ENCODE measurements around the gene ACTL10. TPM values are rescaled to one million over a fixed set of nuclear protein-coding genes. Genes with fewer than 3 reads are reported as not detected.

The ACTL10 gene
- total and polyA plus RNA-seq, 2 of the 13 experiments (the other 11 are each of a cell fraction or from before 2014, with no cell fraction given) = not detected

GRCh38 chr20:33653900-33654596, 12.7 kb upstream of the ACTL10 start (continued):
- TF ChIP-seq BCL6 (CRISPR knock-in tag; IDR thresholded peaks at IDR 0.05) = no peak
- no peak for TF ChIP-seq TEAD3 (CRISPR knock-in tag; optimal IDR thresholded peaks at IDR 0.05; ENCODE audit: borderline replicate concordance)
- no peak for TF ChIP-seq KDM3A (CRISPR knock-in tag; IDR thresholded peaks at IDR 0.05; ENCODE audit: low read depth)
- TF ChIP-seq ZNF605 (CRISPR knock-in tag; IDR thresholded peaks at IDR 0.05) = no peak
- no peak for TF ChIP-seq MEIS1 (CRISPR knock-in tag; IDR thresholded peaks at IDR 0.05; ENCODE audit: borderline replicate concordance)
- no peak for TF ChIP-seq ZNF383 (CRISPR knock-in tag; IDR thresholded peaks at IDR 0.05; ENCODE audit: borderline replicate concordance)
- TF ChIP-seq ZNF234 (CRISPR knock-in tag; conservative IDR thresholded peaks at IDR 0.05) = no peak
- TF ChIP-seq ZBTB40 (IDR thresholded peaks at IDR 0.05) = no peak
- TF ChIP-seq ZBTB40 (CRISPR knock-in tag; IDR thresholded peaks at IDR 0.05) = no peak
- TF ChIP-seq TBP (CRISPR knock-in tag; IDR thresholded peaks at IDR 0.05) = no peak
- TF ChIP-seq YEATS2 (CRISPR knock-in tag; IDR thresholded peaks at IDR 0.05; ENCODE audit: borderline replicate concordance) = no peak
- TF ChIP-seq NFE2 (CRISPR knock-in tag; IDR thresholded peaks at IDR 0.05) = no peak
- no peak for TF ChIP-seq SALL1 (CRISPR knock-in tag; IDR thresholded peaks at IDR 0.05)
- no peak for TF ChIP-seq ZNF775 (CRISPR knock-in tag; IDR thresholded peaks at IDR 0.05; ENCODE audit: borderline replicate concordance)
- TF ChIP-seq ZNF780A (CRISPR knock-in tag; IDR thresholded peaks at IDR 0.05) = no peak
- TF ChIP-seq SOX13 (IDR thresholded peaks at IDR 0.05) = no peak
- TF ChIP-seq SOX13 (CRISPR knock-in tag; conservative IDR thresholded peaks at IDR 0.05 in 1 of 2, IDR thresholded peaks at IDR 0.05 in 1 of 2) = no peak; a peak in 1 of 4 replicates
- no peak for TF ChIP-seq SMAD3 (CRISPR knock-in tag; IDR thresholded peaks at IDR 0.05)
- no peak for TF ChIP-seq ZNF557 (CRISPR knock-in tag; IDR thresholded peaks at IDR 0.05)
- no peak for TF ChIP-seq ZNF878 (CRISPR knock-in tag; IDR thresholded peaks at IDR 0.05)
- TF ChIP-seq ATF7 (IDR thresholded peaks at IDR 0.05) = no peak
- no peak for TF ChIP-seq ATF7 (CRISPR knock-in tag; IDR thresholded peaks at IDR 0.05)
- no peak for TF ChIP-seq RAD21 (CRISPR knock-in tag; IDR thresholded peaks at IDR 0.05)
- TF ChIP-seq ARNT2 (CRISPR knock-in tag; IDR thresholded peaks at IDR 0.05; ENCODE audit: low read depth) = no peak
- no peak for TF ChIP-seq JUN (CRISPR knock-in tag; IDR thresholded peaks at IDR 0.05)
- no peak for TF ChIP-seq ZMAT3 (CRISPR knock-in tag; conservative IDR thresholded peaks at IDR 0.05)
